ENCODE data around the gene ZNHIT1. TPM values are rescaled to one million over a fixed set of nuclear protein-coding genes. Genes with fewer than 3 reads are reported as not detected.

Gene ZNHIT1
- total and polyA plus RNA-seq, 4 donors = 52.7 to 149 (median 92.4) TPM

DNA sequence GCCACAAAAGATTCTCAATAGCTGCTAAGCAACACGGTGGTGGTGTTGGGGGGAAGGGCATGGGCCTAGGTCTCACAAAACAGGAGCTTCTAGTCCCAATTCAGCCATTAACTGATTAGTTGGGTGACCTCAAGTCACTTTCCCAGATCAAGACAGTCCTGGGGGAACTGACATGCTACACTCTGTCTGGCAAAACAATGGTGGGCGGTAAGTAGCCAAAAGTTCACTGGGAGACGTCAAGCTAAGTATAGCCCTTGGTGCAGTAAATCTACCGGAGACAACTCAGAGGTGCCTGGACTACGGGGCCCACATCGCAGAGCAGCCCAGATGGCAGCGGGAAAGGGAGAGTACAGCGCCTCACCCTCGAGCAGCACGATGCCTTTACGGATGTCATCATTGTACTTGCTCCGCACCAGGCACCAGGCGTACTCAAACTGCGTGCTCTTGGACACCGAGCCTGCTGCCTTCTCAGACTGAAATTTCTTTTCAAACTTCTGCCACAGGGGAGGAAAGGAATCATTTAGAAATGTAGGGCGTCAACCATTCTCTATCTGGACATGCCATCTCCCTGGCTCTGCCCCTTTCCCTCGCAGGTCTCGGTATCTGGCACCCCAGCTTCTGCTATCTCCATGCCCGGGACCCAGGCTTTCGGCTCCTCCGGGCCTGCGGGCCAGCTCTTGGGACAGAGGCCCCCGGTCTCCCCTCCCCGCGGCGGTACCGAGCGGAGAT lies 25.8 kb downstream of the ZNHIT1 start:
- TF ChIP-seq RAD21 (IDR thresholded peaks at IDR 0.05) = peak; percentile 80 to 84
- TF ChIP-seq JUND (IDR thresholded peaks at IDR 0.05) = no peak
- Histone ChIP-seq H3K4me3 (ENCODE audit: low read depth in 1 of 3, low read length in 3 of 3) (peak overlapping the region; percentile 76 to 95 (median 82)), H3K27me3 (ENCODE audit: control insufficient read depth in 4 of 4, insufficient read depth in 4 of 4, low read length in 3 of 4) (no peaks in the 10 kb centered on the region), H3K36me3 (ENCODE audit: control insufficient read depth in 4 of 4, insufficient read depth in 3 of 4, low read depth in 1 of 4, low read length in 3 of 4) (peaks cover 0 to 8% (median 6%) of the 10 kb centered on the region in 4 donors), H3K27ac (ENCODE audit: low read depth in 1 of 2, low read length in 2 of 2) (peak overlapping the region; percentile 98 to 99), H3K9me3 (ENCODE audit: control insufficient read depth in 4 of 4, low read length in 3 of 4) (no peaks in the 10 kb centered on the region), H3K9ac (ENCODE audit: low read depth in 1 of 2, low read length in 2 of 2) (peak overlapping the region; percentile 74 to 96), H3K4me1 (ENCODE audit: control insufficient read depth in 4 of 4, insufficient read depth in 4 of 4, low read length in 3 of 4) (peaks cover 6 to 35% (median 19%) of the 10 kb centered on the region in 4 donors)
- peak; percentile 89 for DNase-seq (ENCODE audit: low spot score)
- WGBS = 16% methylated on average over 28 of the region's 28 CpGs

DNA sequence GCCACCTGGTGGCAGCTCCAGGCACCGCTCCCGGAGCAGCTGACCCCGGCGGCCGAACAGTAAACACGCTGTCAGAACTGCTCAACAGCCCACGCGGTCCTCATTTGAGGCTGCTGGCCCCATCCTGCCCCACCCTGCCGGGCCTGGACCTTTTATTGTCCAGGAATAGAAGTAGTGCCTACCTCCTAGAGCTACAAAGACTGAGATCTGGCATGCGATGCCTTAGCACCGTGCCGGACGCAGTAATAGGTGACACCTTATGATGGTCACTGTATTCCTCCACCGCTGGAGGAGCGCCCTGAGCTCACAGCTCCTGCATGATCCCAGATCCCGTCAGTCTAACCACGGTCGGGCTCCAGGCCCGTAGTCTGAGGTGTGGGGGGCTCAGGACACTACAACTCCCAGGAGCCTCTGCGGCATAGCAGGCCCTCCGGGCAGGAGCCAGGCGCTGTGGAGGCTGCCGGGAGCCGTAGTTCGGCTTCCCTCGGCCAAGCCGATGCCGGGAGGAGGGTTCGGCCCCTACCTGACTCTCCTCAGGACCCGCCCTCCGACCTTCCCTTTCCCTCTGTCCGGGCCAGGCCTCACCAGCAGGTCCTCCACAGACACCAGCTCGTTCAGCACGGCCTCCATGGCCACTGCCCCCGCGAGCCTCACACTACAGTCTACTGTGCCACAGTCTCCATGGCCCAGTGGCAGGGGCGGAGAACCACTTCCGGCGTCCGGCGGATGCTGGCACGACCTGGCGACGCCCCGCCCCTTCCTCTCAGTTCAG lies 26.6 kb downstream of the ZNHIT1 start, which contains the start of gene FIS1:
FIS1 (minus strand) TSS at position 707 of the 772 bp plus-strand sequence; CDS start at position 630, 77 bp downstream.
- H3K9ac ChIP-seq (ENCODE audit: low read depth in 1 of 2, low read length in 2 of 2) = peak within 1 kb of the TSS; percentile 88 to 96
- WGBS = under 1% methylated on average over 45 of the region's 45 CpGs
- no peaks in the 10 kb centered on the region for H3K27me3 ChIP-seq (ENCODE audit: control insufficient read depth in 4 of 4, insufficient read depth in 4 of 4, low read length in 3 of 4)
- DNase-seq (ENCODE audit: low spot score) = peak; percentile 93
- TF ChIP-seq, protein P1, sequence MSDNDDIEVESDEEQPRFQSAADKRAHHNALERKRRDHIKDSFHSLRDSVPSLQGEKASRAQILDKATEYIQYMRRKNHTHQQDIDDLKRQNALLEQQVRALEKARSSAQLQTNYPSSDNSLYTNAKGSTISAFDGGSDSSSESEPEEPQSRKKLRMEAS (IDR thresholded peaks at IDR 0.05) = peak; percentile 35
- TF ChIP-seq HNF4G (IDR thresholded peaks at IDR 0.05) (no peak), EGR1 (IDR thresholded peaks at IDR 0.05; ENCODE audit: low read depth in 2 of 2) (no peak), NR2F2 (IDR thresholded peaks at IDR 0.05) (peak; percentile 6), ATF3 (IDR thresholded peaks at IDR 0.05) (no peak), GABPA (IDR thresholded peaks at IDR 0.05 in 1 of 2, conservative IDR thresholded peaks at IDR 0.05 in 1 of 2) (peak; percentile 85 to 96), JUND (IDR thresholded peaks at IDR 0.05) (no peak), FOXA1 (IDR thresholded peaks at IDR 0.05) (peak; percentile 63), REST (IDR thresholded peaks at IDR 0.05) (no peak), ZBTB33 (IDR thresholded peaks at IDR 0.05) (no peak), RAD21 (IDR thresholded peaks at IDR 0.05) (no peak), SP1 (IDR thresholded peaks at IDR 0.05) (peak; percentile 50), HNF4A (conservative IDR thresholded peaks at IDR 0.05) (no peak), YY1 (IDR thresholded peaks at IDR 0.05) (peak; percentile 91), TAF1 (conservative IDR thresholded peaks at IDR 0.05) (no peak), RXRA (IDR thresholded peaks at IDR 0.05) (peak in 1 of 2 donors; percentile 12), FOXA2 (IDR thresholded peaks at IDR 0.05) (peak; percentile 54)
- TF ChIP-seq, protein P2, sequence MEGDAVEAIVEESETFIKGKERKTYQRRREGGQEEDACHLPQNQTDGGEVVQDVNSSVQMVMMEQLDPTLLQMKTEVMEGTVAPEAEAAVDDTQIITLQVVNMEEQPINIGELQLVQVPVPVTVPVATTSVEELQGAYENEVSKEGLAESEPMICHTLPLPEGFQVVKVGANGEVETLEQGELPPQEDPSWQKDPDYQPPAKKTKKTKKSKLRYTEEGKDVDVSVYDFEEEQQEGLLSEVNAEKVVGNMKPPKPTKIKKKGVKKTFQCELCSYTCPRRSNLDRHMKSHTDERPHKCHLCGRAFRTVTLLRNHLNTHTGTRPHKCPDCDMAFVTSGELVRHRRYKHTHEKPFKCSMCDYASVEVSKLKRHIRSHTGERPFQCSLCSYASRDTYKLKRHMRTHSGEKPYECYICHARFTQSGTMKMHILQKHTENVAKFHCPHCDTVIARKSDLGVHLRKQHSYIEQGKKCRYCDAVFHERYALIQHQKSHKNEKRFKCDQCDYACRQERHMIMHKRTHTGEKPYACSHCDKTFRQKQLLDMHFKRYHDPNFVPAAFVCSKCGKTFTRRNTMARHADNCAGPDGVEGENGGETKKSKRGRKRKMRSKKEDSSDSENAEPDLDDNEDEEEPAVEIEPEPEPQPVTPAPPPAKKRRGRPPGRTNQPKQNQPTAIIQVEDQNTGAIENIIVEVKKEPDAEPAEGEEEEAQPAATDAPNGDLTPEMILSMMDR (IDR thresholded peaks at IDR 0.05; ENCODE audit: low read depth, low read length, missing input control) = peak; percentile 82
- H3K27ac ChIP-seq (ENCODE audit: low read depth in 1 of 2, low read length in 2 of 2) = peak within 1 kb of the TSS; percentile 98 to 99
- peak within 1 kb of the TSS; percentile 76 to 95 (median 82) for H3K4me3 ChIP-seq (ENCODE audit: low read depth in 1 of 3, low read length in 3 of 3)
- peaks cover 4 to 28% (median 16%) of the 10 kb centered on the region in 4 donors for H3K4me1 ChIP-seq (ENCODE audit: control insufficient read depth in 4 of 4, insufficient read depth in 4 of 4, low read length in 3 of 4)
- no peaks in the 10 kb centered on the region for H3K9me3 ChIP-seq (ENCODE audit: control insufficient read depth in 4 of 4, low read length in 3 of 4)
- H3K36me3 ChIP-seq (ENCODE audit: control insufficient read depth in 4 of 4, insufficient read depth in 3 of 4, low read depth in 1 of 4, low read length in 3 of 4) = peaks cover 0 to 8% (median 5%) of the 10 kb centered on the region in 4 donors

Measured in liver (tissue), 9 donors.